MCF 10A (cell line): ENCODE measurements around the gene KDM6B. TPM values are rescaled to one million over a fixed set of nuclear protein-coding genes. Genes with fewer than 3 reads are reported as not detected.

Experiments
- BruUV-seq: library from RNA; stranded (reverse); fragments of 400-500 nt; replicated peaks from 2 replicates; lab custom pipeline; 2021; lab: Mats Ljungman, UMichigan
- CTCF ChIA-PET: fragments of 300-600 bp; sonication (Branson Sonifier 250); formaldehyde crosslinking; extraction: SDS; loops from one replicate; lab custom pipeline; 2021; ENCODE audit warnings: antibody characterized with exemption, inconsistent platforms; lab: Yijun Ruan, JAX
- POLR2A ChIA-PET: fragments of 300-600, 350-650 bp; sonication (Branson Sonifier 250); formaldehyde crosslinking; extraction: SDS; loops from one replicate; lab custom pipeline; 2020; ENCODE audit warnings: antibody characterized with exemption, inconsistent platforms; lab: Yijun Ruan, JAX
- DNase-seq: peaks from one replicate; pipeline ENCODE4 v3.0.0-alpha.2; 2018; ENCODE audit not compliant: unreplicated experiment
- H3K27ac Mint-ChIP-seq: one replicate; pipeline ENCODE4 v1.8.0; 2022; ENCODE audit warnings: mild to moderate bottlenecking, low read depth, mixed read lengths; ENCODE audit not compliant: unreplicated experiment
- H3K27me3 Mint-ChIP-seq: one replicate; pipeline ENCODE4 v1.8.0; 2022; ENCODE audit warnings: mixed read lengths; ENCODE audit not compliant: insufficient read depth, unreplicated experiment
- H3K36me3 Mint-ChIP-seq: one replicate; pipeline ENCODE4 v1.8.0; 2022; ENCODE audit warnings: mild to moderate bottlenecking, moderate library complexity, mixed read lengths; ENCODE audit not compliant: insufficient read depth, unreplicated experiment
- H3K4me1 Mint-ChIP-seq: one replicate; pipeline ENCODE4 v1.8.0; 2022; ENCODE audit warnings: mixed read lengths; ENCODE audit not compliant: insufficient read depth, unreplicated experiment
- H3K4me3 Mint-ChIP-seq: one replicate; pipeline ENCODE4 v1.8.0; 2022; ENCODE audit warnings: mild to moderate bottlenecking, moderate library complexity, mixed read lengths; ENCODE audit not compliant: unreplicated experiment
- H3K9me3 Mint-ChIP-seq: one replicate; pipeline ENCODE4 v1.8.0; 2022; ENCODE audit warnings: mixed read lengths; ENCODE audit not compliant: unreplicated experiment
- CTCF ChIP-seq: fragments of 200-600 bp; IDR thresholded peaks from one replicate; pipeline ENCODE4 v1.8.0; 2022; ENCODE audit warnings: antibody characterized with exemption, mild to moderate bottlenecking; ENCODE audit not compliant: unreplicated experiment
- intact Hi-C: fragments of 100-400 bp; cut with micrococcal nuclease; formaldehyde crosslinking; loops from 2 replicates; pipeline ENCODE4 v1.14.1; 2022
- total RNA-seq: library from RNA; stranded (reverse); gene quantifications from 2 replicates; pipeline ENCODE4 v1.2.3, GENCODE V29; 2022

The KDM6B gene
- total RNA-seq, 1 experiment from 2014 or later = 39.8 TPM

- no peaks in the 10 kb centered on the region for H3K9me3 Mint-ChIP-seq
- peak overlapping the region; percentile 87 for H3K27ac Mint-ChIP-seq
- ChIA-PET POLR2A (interaction anchor here (0.6 to 5.7 kb wide), 23 partner anchors 8 to 488 kb away, joined by 3 to 97 read pairs (median 5); partner anchors contain the start of genes CHD3, CNTROB, CTC1 and CYB5D1), CTCF (interaction anchor here (0.7 to 5.8 kb wide), 4 partner anchors 9 to 146 kb away, joined by 3 to 32 read pairs (median 3); no protein-coding TSS in a partner anchor)
- H3K36me3 Mint-ChIP-seq = peaks cover 60% of the 10 kb centered on the region
- peak overlapping the region; percentile 79 for H3K4me3 Mint-ChIP-seq
- H3K27me3 Mint-ChIP-seq = no peaks in the 10 kb centered on the region
- TF ChIP-seq CTCF = no peak
- BruUV-seq = TSS peak; percentile 63
- peak; percentile 83 for DNase-seq
- intact Hi-C loops = no loop called here
- peaks cover 42% of the 10 kb centered on the region for H3K4me1 Mint-ChIP-seq
Observed at GRCh38 chr17:7842380-7843256, 8.6 kb downstream of the KDM6B start.

- intact Hi-C loops = no loop called here
- peaks cover 57% of the 10 kb centered on the region for H3K36me3 Mint-ChIP-seq
- POLR2A ChIA-PET = interaction anchor here (0.6 to 5.7 kb wide), 18 partner anchors 8 to 489 kb away, joined by 3 to 97 read pairs (median 5); partner anchors contain the start of genes CHD3, CNTROB, CTC1 and CYB5D1
Observed at GRCh38 chr17:7843257-7843535, 9.2 kb downstream of the KDM6B start.

GRCh38 chr17:7843536-7844291 lies 9.7 kb downstream of the KDM6B start:
- H3K4me1 Mint-ChIP-seq = peaks cover 34% of the 10 kb centered on the region
- ChIA-PET CTCF (interaction anchor here (0.7 to 5.8 kb wide), 4 partner anchors 9 to 178 kb away, joined by 3 to 32 read pairs (median 11); partner anchors contain the start of gene KDM6B), POLR2A (interaction anchor here (0.6 to 5.7 kb wide), 17 partner anchors 7 to 490 kb away, joined by 3 to 97 read pairs (median 5); partner anchors contain the start of genes CHD3, CNTROB, CTC1 and CYB5D1)
- TF ChIP-seq CTCF = no peak
- intact Hi-C loops = loop anchor here (1.0 kb wide), 1 partner anchor 7 kb away; no protein-coding TSS in a partner anchor
- no peaks in the 10 kb centered on the region for H3K9me3 Mint-ChIP-seq
- H3K4me3 Mint-ChIP-seq = peak overlapping the region; percentile 79
- peaks cover 57% of the 10 kb centered on the region for H3K36me3 Mint-ChIP-seq
- peak overlapping the region; percentile 87 for H3K27ac Mint-ChIP-seq
- no peaks in the 10 kb centered on the region for H3K27me3 Mint-ChIP-seq
- DNase-seq = peak; percentile 84
- TSS peak; percentile 50 for BruUV-seq

More at GRCh38 chr17:7843257-7843535, 9.2 kb downstream of the KDM6B start:
- BruUV-seq = no TSS peak
- CTCF ChIA-PET = interaction anchor here (0.7 to 5.8 kb wide), 3 partner anchors 100 to 179 kb away, joined by 3 to 32 read pairs (median 5); no protein-coding TSS in a partner anchor
- peaks cover 40% of the 10 kb centered on the region for H3K4me1 Mint-ChIP-seq
- H3K4me3 Mint-ChIP-seq = peak overlapping the region; percentile 79
- H3K27ac Mint-ChIP-seq = peak overlapping the region; percentile 87
- H3K27me3 Mint-ChIP-seq = no peaks in the 10 kb centered on the region
- DNase-seq = no peak
- H3K9me3 Mint-ChIP-seq = no peaks in the 10 kb centered on the region
- TF ChIP-seq CTCF = no peak
